Myocyte (in vitro differentiated cells): ENCODE results near the gene NUDT2. TPM values are rescaled to one million over a fixed set of nuclear protein-coding genes. Genes with fewer than 3 reads are reported as not detected.
"Not testable (repeated sequence)": the region's sequence is repeated elsewhere in the genome, so short reads cannot be mapped to it uniquely, and the experiment has no call there.

Experiments
- DNase-seq: peaks from one replicate; pipeline ENCODE4 v3.0.0-alpha.2; 2012; ENCODE audit warnings: low read depth
- polyA plus RNA-seq: library from polyadenylated mRNA; unstranded; fragments of >200 nt; gene quantifications from one replicate; pipeline ENCODE4 v1.2.1, GENCODE V29; 2012; ENCODE audit warnings: missing spikeins
- total RNA-seq: library from RNA; depleted of rRNA; stranded (reverse); fragments of >200 nt; gene quantifications from 2 replicates; pipeline ENCODE4 v1.2.3, GENCODE V29; 2014

Gene NUDT2
- 28.3 and 28.4 TPM in 2 replicates for total RNA-seq
- 38.4 TPM for polyA plus RNA-seq

DNA sequence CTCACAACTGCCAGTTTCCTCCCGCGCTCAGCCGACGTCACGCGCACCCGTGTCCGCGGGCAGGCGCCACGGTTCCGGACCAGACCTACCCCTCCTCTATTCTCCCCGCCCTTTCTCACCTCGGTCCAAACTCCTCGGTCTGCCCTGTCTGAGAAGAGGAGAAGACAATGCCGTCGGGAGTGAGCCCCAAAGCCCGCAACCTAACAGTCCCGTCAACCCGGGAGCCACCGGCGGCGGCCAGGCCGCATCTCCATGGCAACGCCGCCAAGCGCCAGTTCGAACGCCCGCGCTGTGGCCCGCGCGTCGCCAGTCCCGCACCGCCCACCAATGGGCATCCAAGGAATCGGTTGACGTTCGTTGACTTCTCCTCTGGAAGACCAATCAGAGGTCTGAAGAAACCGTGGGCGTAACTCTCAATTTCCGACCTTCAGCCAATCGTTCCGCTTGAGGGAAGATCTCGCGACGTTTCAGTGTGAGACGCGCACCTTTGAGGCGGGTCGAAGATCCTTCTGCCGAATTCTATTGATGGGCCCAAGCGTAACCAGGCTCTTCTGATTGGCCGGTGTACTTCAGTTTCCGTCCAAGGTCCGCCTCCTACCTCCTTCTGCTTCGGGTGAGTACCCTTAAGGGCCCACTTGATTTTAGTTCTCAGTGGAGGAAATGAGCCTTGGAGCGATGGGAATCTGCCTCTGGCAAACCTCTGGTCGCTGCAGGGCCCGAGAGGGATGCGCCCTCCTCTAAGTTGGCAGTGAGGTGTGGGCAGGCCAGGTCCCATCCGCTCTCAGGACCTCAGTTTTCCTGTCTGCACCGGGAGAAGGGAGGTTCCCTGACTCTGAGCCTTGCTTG is at the start of gene NUDT2, which contains the start of gene KIF24:
Gene NUDT2 (plus strand): TSS at position 583 of the 846 bp plus-strand sequence. CDS start 9,471 bp downstream, outside the sequence.
Gene KIF24 (minus strand): TSS at position 282 of the 846 bp plus-strand sequence. CDS start 17,922 bp downstream, outside the sequence.
- DNase-seq: peak; percentile 100

DNA sequence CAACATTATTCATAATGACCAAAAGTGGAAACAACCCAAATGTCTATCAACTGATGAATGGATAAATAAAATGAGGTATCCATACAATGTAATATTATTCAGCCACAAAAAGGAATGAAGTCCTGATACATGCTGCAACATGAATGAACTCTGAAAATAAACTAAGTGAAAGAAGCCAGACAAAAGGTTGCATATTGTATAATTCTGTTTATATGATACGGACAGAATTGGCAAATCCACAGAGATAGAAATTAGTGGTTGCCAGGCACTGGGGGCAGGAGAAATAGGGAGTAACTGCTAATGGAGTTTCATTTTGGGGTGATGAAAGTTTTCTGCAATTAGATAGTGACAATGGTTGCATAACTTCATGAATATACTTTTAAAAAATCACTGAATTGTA is 47.3 kb upstream of the NUDT2 start:
- DNase-seq: no peak

DNA sequence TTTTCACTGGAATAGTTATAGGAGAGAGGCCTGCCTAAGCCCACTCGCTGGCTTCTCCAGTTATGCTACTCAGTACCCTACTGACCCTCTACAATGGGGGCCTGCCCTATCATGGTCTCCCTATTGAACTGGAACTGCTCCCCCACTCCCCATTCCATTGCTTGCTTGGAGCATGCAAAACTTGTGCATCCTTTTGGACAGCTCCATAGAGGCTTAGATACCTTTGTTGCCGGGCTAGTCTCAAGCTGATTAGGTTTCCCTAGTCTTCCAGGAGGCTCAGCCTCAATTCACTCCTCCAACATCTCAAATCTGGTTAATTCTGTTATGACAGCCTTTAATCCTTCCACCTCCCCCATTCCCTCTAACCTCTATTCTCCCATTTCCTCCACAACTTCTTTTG is 40.2 kb upstream of the NUDT2 start:
- no peak for DNase-seq

DNA sequence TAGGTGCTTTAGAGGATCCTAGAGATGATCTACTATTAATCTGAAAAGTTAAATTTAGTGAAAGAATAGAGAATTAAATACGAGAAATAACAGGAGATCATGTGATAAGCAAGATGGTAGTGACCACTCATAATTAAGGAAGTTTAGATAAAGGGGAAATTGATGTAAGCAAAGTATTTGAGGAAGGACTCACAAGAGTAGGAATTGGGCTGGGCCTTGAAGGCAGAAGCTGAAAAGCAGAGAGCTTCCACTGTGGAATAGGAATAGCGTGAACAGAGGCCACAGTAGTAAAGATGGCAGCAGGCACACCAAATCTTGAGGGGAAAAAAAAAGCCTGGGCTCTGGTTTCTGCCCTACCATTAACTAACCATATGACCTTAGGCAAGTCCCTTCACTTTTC is 38.3 kb upstream of the NUDT2 start:
- no peak for DNase-seq

DNA sequence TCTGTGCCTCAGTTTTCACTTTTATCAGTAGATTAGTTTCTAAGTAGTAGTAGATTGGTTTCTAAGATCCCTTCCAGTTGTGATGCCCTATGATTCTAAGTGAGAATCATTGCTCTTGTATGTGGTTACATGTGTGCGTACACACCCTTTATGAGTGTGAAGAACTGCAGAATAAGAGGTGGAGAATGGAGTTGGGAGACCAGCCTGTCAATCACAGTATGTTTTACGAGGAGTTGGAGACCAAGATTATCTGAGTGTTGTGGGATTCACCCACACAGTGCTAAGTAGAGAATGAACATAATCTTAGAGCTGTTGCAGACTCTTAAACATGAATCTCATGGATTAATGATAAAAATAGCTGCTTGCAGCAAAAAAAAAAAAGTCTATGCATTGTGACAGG is 37.9 kb upstream of the NUDT2 start:
- DNase-seq: no peak

DNA sequence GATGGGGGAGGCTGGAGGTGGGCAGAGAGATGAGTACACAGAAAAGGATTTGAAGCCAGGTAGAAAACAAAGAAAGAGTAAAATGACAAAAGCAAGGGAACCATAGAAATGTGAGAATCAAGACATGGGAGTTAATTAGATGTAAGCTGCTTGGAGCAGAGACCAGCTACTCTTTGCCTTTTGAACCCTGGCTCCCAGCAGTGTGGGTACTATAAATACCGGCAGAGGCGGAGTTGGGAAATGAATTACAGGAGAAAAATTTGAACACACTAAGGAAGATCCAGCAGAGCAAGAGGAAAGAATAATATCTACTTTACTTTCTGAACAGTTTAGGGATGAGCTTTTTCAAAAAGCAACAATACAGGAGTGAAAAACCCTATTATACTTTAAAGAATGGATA is 36.8 kb upstream of the NUDT2 start:
- DNase-seq: no peak

DNA sequence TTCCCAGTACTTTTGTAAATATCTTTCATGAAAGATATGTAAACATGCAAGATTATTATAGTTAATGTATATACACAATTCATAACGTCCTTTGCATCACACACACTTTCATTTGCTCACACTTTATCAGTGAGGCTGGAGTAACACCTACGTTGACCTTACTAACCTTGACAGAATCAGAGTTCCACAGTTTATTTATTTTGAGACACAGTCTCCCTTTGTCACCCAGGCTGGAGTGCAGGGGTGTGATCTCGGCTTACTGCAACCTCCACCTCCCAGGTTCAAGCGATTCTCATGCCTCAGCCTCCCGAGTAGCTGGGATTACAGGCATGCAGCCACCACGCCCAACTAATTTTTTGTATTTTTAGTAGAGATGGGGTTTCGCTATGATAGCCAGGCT is 28.3 kb upstream of the NUDT2 start:
- DNase-seq: not testable (repeated sequence)

DNA sequence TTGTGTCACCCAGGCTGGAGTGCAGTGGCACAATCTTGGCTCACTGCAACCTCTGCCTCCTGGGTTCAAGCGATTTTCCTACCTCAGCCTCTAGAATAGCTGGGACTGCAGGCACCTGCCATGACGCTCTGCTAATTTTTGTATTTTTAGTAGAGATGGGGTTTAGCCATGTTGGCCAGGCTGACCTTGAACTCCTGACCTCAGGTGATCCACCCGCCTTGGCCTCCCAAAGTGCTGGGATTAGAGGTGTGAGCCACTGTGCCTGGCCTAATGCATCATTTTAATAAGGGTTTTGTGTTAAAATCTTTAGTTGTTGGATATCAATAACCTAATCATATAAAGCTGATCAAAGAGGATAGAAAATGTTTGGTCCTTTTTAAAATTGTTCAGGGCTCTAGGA is 21.1 kb upstream of the NUDT2 start:
- DNase-seq: not testable (repeated sequence)

DNA sequence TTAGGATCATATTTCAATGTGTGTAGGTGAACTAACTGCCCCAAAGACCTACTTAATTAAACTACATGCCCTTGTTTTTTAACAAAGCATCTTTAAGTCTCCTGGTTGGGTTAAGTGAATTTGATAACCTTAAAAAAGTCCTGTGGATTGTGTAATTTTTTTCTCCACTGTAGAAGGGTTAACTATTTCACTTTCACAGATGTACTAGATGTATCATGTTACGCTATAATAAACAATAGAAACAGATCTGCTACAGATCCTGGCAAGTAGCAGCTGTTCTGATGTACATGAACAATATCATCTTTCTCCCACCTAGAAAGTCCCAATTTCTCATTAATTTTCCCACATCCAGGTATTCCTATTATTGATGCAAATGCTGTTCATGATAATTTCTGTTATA is 19.2 kb upstream of the NUDT2 start:
- DNase-seq: peak; percentile 13

DNA sequence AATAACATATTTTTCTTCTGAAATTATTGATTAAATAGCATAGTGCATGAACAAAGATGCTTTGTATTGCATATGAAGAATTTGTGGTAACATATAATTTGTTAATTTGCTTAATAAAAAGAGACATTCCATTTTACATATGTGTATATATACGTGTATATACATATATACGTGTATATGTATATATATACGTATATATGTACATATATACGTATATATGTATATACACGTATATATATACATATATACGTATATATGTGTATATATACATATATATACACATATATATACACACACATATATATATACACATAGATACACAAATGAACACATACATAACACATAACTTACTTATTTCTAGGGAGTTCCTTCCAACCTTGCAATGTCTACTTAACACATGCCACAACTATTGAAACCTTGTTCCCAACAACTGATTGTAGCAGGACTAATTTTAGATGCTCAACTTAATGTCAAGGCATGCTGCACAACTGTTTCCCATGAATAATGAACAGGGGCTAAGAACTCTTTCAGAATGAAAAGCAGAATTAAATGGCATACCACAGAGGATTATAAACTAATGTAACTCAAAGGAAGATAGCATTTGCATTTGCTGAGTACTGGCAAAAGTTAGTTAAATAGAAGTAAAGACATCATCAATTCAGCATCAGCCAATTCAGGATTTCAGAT is 17.7 kb upstream of the NUDT2 start:
- DNase-seq: peak; percentile 68

DNA sequence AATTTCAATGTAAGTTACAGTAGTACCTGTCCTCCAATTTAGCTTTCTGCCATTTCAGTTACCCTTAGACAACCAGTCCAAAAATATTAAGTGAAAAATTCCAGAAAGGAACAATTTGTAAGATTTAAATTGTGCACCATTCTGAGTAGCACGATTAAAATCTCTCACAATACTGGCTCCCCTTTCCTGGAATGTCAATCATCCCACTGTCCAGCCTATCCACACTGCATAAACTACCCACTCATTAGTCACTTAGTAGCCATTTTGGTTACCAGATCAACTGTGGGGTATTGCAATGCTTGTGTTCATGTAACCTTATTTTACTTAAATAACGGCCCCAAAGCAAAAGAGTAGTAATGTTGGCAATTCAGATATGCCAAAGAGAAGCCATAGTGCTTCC is 11.9 kb upstream of the NUDT2 start:
- no peak for DNase-seq

DNA sequence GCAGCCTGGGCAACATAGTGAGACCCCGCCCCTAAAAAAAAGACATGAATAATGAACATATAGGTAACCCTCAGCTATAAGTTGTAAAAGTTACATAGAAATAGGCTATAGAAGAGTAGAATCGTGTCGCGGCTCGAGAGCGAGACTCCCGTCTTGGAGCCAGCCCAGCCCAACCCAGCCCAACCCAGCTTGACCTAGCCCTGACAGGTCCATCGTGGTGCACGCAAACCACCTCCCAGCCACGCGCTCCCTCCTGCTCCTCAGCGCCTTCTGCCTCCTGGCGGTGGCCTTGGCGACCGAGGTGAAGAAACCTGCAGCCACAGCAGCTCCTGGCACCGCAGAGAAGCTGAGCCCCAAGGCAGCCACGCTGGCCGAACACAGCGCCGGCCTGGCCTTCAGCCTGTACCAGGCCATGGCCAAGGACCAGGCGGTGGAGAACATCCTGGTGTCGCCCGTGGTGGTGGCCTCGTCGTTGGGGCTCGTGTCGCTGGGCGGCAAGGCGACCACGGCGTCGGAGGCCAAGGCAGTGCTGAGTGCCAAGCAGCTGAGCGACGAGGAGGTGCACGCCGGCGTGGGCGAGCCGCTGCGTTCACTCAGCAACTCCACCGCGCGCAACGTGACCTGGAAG is 11.1 kb upstream of the NUDT2 start:
- no peak for DNase-seq

DNA sequence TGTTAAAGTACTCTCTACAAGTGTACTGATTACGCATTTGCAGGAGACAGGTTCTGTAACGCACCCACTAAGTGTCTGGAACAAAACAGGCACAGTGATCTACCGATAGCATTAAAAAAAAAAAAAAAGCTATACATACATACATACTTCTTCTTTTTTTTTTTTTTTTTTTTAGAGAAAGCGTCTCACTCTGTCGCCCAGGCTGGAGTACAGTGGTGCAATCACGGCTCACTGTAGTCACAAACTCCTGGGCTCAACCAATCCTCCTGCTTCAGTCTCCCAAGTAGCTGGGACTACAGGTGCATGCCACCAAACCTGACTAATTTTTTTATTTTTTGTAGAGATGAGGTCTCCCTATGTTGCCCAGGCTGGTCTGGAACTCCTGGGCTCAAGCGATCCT is 7.9 kb upstream of the NUDT2 start:
- DNase-seq: no peak

DNA sequence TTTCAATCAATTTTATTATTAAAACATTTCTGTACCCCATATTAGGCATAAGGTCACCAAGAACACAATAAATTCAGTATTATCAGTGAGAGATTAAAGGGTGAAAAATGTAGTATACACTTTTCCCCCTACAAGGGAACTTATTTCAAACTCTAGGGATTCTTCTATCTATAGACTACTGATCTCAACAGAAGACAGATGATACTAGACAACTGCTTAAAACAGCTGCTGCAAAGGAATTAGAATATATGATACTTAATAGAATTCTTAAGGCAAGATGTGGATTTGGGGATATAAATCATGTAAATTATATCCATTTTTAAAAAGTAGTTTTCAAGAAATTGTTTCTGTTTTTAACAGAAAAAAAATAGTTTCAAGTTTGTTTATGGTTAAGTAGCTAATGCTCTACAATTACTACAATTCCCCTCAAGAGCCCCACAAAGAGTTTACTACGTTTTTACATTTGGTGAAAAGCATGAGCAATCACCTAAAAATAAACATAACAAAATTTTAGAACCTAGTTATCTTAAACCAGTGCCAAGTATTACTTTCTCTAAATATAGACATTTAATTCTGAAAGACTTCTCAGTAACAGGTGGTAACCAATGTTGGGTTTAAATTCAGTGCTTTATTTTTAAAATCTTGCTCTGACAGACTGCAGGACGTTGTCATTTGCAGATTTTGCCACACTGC is 6.3 kb upstream of the NUDT2 start:
- peak; percentile 70 for DNase-seq

DNA sequence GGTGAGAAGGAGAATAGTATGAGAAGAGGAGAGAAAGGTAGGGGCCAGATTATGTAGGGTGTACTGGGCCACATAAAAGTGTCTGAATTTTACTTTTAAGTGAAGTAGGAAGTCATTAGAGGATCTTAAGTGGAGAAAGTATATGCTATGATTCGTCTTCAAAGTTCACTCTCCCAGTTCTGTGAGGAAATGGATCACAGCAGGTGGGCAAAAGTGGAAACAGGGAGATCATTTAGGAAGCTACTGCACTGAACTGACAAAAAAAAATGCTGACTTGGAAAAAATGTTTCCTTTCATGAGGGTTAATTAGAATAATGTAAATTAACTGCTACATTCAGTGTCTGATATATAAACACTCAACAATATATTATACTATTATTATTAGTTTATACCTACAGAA is 2.7 kb upstream of the NUDT2 start:
- no peak for DNase-seq

DNA sequence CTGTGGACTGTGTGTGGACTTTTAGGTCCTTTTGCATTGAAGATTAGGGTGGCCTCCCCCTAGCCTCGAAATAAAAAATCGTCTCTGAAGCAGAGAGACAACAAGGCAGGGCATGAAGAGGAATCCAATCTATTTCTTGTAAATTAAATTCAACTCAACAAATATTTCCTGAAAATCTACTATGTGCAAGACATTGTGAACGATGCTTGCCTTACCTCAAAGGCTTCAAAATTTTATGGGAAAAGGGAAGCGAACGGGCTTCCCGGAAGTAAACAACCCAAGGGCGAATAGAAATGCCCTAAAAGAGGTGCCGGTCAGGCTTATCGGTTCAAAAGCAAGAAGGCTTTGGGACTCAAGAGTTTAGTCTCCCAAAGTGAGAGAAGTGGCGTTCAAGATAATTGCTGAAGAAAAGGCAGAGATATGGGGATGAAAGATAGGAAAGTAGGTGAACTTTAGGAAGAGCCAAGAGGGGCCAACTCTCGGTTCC is 826 bp upstream of the NUDT2 start:
- no peak for DNase-seq

DNA sequence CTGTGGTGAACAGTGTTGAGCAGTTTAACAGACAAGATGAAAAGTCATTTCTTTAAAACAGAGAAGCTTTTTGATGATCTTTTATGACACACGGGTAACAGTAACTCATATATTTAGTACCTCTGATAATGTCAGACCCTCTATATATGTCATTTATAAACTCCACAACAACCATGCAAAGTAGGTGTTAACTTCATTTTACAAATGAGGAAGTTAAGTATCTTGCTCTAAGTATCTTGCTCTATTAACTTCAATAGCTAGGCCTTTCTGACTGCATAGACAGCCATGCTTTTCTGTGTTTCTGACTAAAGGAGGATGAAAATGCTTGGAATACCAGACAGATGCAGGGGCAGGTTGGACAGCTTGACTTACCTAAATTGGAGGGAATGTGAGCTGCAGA is 1.8 kb downstream of the NUDT2 start:
- no peak for DNase-seq

DNA sequence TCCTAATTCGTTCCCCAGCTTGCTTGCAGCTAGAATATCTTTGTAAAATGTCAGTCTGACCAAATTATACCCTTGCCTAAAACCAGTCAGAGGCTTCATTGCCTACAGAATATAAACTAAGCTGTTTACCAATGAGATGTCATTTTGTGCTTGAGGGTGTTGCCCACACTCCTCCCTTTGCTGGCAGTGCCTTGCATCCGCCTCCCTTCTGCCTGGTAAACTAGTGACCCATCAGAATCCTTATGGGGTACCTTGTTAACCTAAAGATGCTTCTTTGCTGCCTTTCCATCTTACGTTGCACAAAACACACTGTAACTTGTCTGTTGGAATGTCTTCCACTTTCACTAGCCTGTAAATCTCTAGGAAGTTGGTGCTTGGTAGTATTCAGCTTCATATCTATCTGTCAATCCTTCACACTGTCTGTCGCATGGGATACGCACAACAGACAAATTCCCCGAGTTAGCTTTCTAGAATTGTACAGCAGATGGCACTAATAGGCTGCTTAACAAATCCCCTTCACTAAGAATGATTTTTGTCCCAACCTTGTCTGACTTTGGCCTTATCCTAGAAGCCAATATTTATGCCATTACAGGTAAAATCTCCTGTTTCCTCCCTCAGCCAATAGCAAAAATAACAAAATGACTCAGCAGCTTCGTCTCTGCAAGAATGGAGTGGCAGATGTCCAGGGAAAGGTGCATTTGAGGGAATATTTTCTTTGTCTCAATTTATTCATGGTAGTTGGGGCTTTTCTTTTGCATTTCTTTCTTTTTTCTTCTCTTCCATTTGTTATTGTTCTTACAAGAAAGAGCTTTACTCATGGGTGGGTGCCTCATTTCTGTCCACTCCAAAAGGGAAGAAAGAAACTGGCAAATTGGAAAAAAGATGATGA is 3.0 kb downstream of the NUDT2 start:
- peak; percentile 58 for DNase-seq

DNA sequence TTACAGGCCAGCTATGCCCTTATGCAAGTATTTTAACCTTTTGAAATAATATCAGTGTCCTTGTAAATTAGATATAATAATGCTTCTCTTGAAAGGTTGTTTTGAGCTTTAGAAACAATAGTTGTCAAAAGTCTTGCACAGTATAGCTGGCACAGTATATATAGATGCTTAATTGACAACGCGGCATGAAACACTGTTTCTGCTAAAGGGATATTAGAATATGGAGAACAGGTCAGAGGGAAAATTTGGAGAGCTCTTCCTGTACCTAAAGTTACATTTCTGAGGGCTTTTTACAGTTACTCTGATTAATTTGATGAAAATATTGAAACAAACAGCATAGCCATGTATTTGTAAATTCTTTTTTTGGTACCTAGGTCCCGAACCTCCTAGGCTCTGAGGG is 4.5 kb downstream of the NUDT2 start:
- DNase-seq: no peak

DNA sequence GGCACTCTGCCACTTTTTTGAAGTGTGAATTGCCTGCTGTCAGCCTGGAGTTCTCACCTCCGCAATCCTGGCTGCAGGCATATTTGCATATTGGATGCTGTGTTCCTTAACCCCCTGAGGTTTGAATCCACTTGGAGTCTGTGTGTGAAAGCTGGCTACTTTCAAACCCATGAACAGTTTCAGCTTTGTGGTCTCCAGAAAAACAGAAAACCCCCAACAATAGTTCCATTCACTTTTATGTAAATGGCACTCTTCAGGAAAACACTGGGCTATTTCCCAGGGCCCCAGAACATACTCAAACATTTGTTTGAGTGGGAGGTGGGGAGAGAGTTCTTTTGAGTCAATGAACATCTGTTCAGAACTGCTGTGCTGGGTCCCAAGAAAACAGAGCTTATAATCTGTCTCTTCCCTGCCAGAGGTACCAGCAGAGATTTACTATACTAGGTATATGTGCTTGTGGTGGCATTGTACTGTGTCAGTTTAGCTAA is 5.0 kb downstream of the NUDT2 start:
- no peak for DNase-seq
